Activated CD4-positive, alpha-beta T cell treated with anti-CD3 and anti-CD28 coated beads for 4 hours (primary cell): ENCODE data around the gene VTI1A.
A peak's percentile ranks its signal among the peaks of the same experiment; 100 is the strongest.
"Not testable (repeated sequence)": the region's sequence is repeated elsewhere in the genome, so short reads cannot be mapped to it uniquely, and the experiment has no call there.

Experiments
- DNase-seq, 2 donors: peaks; one replicate each; pipeline ENCODE4 v3.0.0-alpha.2; 2020

The VTI1A gene

DNA sequence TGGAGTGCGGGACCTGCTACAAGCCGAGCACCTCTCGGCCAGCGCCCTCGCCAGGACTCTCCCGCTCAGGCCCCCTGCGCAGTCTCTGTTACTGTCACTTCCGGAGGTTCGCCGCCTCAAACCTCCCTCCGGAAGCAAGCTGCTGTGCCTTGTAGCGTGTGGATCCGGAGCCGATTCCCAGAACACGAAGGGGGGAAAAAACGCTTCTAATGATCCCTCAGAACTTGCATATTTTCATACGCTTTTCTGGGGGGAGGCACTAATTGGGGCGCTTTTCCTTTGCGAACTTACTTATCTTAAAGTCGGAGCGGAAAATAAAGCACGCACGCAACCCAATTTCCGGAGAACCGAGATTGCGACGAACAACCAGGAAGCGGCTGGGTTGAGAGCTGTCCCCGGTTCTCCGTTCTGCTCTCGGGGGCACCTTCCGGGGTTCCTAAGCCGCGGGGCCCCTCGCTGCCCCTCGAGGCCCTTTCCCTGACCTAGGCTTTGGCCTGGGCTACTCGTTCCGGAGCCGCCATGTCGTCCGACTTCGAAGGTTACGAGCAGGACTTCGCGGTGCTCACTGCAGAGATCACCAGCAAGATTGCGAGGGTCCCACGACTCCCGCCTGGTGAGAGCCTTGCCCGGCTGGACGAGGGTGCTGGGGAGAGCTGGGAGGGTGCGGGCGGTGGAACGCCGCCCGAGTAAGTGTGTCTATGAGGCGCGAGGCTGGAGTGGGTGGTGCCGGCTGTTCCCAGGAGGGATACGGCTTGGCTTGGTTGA is at the start of gene VTI1A, which contains the start of gene ZDHHC6:
Gene VTI1A, plus strand, starts transcription at position 361 of the 765 bp plus-strand sequence. Its CDS starts 159 bp downstream, at position 520.
Gene ZDHHC6, minus strand, starts transcription at position 60 of the 765 bp plus-strand sequence. CDS start 1,478 bp downstream, outside the sequence.
- peak; percentile 78 to 79 for DNase-seq

DNA sequence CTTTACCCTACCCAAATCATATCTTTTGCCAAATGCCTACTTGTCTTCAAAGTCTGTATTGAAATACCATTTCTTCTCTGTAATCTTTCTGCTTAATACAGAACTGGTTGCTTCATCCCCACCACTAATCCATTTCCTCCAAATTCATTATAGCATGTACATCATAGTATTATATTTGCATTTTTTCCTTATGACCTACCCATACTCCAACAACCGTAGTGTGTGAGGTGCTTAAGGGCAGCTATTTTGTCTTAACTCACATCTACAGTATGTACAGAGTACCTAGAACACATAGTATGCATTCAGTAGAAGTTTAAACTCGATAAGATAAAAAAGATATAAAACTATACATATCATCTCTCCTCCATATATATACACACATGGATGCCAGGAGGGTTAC is 49.4 kb upstream of the VTI1A start:
- DNase-seq, result no peak

DNA sequence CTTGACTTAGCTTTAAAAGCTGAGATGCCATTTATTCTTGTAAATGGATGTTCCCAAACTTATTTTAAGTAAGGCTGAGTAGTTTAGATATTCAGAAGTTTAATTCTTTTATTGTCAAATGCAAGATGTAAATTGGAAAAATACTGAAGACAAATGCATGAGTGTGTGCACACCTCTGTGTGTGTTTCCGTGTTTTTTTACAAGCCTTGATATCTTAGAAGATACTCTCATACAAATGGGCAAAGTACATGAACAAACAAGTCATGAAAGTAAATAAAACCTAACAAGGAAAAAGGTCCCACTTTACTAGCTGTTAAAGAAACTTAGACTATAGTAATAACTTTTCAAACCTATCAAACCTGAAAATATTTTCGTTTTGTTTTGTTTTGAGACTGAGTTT is 44.1 kb upstream of the VTI1A start:
- DNase-seq, result no peak

DNA sequence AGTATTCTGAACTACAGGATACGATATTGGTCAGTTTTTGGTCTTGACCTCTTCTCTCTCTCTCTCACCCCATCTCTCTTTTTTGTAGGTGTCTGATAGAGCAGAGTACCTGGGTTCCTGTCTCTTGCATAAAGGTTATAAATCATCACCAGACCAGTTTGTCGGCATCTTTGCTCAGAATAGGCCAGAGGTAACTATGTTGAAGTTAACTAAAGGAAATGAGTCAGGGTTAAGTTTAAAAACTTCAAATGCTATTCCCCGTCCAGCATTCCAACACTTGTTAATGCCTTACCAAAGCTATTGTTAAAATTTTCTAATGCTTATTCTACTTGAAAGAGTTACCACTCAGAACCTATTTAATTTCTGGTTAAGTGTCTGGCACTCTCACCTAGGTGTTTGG is 42.4 kb upstream of the VTI1A start:
- DNase-seq, result no peak

DNA sequence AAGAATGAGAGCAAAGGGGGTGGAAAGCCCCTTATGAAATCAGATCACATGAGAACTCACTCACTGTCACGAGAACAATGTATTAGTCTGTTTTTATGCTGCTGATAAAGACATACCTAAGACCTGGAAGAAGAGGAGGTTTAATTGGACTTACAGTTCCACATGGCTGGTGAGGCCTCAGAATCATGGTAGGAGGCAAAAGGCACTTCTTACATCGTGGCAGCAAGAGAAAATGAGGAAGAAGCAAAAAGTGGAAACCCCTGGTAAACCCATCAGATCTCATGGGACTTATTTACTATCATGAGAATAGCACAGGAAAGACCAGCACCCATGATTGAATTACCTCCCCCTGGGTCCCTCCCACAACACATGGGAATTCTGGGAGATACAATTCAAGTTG is 40.2 kb upstream of the VTI1A start:
- DNase-seq, result not testable (repeated sequence)

DNA sequence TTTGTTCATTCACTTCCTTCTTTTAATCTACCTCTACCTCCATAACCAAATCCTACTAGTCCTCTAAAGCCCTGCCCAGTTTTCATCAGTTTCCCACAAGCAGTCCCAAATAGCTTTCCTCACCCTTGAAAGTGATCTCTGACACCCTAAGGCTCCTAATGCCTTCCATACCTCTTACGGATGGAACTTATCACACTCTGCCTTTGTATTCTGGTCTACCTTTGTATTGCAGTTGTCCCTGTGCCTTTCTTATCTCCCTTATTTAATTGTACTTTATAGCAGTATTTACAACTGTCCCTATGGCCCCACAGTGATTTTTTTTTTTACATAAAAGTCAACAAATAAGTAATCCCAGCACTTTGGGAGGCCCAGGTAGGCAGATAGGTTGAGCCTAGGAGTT is 39.3 kb upstream of the VTI1A start:
- DNase-seq, result no peak

DNA sequence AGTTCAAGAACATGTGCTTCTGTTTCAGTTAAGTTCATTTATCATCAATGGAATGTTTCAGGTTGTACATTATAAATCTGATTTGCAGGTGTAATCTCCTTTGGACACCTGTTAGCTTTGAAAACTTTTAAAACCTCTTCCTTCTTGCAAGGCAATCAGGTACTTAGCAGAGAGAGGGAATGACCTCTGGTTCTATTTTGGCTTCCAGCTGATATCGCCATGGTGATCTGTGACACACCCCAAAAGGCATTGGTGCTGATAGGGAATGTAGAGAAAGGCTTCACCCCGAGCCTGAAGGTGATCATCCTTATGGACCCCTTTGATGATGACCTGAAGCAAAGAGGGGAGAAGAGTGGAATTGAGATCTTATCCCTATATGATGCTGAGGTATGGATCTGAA is 37.7 kb upstream of the VTI1A start:
- no peak for DNase-seq

DNA sequence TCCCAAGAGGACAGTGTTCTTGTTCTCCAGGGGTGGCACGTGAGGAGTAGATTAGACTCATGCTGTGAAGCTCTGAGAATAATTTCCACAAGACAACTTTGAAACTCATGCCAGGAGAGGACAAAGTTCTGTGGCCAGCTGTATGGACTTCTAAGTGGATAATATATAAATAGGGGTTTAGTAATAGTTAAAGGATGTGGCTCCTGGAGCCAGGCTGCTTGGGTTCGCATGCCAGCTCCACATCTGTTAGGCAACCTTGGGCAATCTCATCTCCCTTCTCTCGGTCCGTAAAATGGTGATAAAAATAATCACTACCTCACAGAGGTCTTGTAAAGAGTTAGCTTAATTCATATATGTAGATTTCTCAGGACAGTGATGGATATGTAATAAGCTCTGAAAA is 37.3 kb upstream of the VTI1A start:
- no peak for DNase-seq

DNA sequence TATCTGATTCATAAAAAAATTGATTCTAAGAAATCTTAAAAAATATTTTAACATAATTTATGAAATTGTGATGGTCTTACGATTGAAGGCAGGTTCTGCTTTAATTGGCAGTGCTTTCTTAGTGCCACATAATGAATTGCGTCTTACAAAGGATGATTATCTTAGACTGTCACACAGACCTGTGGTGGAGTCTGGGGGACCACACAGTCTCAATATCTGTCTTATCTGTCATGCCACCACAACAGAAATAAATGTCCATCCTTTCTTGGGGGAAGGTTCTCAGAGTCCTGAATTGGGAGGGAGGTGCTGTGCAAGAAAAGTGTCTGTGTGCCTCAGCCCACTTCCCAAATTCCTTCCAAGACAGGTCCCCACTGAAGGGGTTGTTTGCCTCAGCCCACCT is 34.3 kb upstream of the VTI1A start:
- no peak for DNase-seq

DNA sequence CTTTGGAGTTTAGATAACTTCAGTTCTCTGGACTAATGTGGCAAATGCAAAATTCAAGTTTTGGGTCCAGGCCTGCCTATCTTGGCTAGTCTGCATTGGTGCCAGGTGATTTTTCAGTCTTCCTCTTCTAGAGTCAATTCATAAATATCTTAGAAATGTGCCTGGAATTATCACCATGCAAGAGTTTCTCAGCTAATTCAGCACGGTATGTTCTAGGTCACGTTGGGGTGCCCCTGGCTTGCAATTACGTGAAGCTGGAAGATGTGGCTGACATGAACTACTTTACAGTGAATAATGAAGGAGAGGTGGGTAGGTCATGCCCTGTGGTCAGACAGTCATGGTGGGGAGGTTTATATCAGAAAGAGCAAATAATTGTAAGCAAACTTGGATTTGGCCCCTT is 25.3 kb upstream of the VTI1A start:
- no peak for DNase-seq

DNA sequence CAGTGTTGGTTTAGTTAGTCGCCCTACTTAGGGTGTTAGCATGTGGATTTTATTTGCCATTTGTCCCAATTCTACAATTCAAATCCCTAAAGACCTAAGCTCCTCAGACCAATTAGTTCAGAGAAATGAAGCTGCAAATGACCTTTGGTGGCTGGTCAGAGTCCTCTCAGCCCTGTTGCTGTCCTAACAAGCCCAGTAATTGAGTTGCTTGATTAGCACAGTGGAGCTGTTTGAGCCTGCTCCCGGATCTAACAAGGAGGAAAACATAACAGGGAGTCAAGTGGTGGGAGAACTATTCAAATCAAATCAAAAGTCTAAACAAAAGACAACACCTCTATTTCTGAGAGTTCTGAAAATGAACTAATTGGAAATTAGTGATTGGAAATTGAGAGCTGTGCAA is 22.4 kb upstream of the VTI1A start:
- no peak for DNase-seq

DNA sequence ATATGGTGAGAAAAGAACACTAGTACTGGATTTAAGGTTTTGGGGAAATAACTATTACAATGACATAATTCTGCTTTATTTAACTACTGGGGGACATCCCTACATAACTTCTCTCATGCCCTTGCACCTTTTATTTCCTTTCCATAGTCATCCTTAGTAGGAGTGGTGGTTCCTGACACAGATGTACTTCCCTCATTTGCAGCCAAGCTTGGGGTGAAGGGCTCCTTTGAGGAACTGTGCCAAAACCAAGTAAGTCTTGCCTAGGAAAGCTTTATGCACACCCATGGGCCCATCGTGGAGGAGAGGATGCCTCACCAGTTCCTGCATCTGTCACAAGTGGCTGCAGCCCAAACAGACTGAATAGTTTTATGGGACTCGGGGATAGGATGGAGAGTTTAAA is 20.9 kb upstream of the VTI1A start:
- no peak for DNase-seq

DNA sequence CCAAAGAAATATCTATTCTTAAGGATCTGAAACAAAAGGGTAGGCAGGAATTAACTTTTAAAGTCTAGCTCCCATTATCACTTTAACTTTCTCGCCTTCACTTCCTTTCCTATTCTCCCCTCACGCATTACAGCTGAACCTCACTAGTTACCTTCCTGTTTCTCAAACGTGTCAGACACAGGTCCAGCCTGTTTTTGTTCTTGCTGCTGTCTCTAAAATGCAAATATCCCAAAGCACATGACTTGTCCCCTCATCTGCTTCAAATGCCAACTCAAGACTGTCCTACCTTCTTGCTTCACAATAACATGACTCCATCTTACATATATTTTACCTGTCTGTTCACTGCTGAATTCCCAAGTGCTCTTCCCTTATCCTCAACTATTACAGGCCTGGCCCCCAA is 17.9 kb upstream of the VTI1A start:
- DNase-seq, result no peak

DNA sequence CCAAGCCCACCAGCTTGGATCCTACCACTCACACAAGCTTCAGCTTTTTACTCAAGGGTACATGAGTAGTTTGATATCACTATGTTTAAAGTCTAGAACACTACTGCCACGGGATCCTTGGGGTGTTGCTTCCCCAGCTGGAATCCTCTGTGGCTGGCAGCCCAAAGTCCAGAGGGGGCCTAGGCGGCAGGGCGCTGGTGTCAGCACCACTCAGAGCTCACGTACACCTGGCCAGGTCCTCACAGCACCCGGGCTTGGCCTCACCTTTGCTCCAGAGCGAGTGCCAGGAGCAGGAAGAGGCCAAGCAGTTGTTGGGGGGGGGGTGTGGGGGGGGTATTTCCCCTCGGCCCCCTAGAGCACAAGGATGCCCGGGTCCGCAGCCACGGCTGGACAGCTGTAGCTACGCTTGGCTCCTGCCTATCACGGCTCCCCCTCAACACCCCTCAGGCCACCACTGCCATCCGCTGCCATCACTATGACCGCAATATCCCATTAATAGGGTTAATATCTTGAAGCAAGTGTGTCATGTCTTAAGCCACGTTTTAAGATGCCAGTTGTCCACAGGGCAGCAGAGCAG is 17.3 kb upstream of the VTI1A start:
- no peak for DNase-seq

DNA sequence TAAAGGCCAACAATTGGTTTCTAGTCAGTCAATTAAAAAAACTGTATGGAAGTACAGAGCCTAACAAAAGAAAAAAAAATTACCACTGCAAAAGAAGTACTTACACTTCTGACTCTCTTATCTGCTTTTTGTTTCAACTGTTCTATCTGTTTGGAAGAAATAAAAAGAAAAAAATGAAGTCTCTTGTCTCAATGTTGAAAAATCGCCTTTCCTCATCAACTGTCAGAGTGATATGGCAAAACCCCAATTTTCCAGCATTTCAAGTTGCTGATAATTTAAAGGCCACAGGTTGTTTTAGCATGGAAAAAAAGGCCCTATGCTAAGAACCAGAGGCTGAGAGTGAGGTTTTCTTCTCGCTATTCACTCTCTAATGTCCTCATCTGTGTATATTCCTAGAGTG is 13.9 kb upstream of the VTI1A start:
- no peak for DNase-seq

DNA sequence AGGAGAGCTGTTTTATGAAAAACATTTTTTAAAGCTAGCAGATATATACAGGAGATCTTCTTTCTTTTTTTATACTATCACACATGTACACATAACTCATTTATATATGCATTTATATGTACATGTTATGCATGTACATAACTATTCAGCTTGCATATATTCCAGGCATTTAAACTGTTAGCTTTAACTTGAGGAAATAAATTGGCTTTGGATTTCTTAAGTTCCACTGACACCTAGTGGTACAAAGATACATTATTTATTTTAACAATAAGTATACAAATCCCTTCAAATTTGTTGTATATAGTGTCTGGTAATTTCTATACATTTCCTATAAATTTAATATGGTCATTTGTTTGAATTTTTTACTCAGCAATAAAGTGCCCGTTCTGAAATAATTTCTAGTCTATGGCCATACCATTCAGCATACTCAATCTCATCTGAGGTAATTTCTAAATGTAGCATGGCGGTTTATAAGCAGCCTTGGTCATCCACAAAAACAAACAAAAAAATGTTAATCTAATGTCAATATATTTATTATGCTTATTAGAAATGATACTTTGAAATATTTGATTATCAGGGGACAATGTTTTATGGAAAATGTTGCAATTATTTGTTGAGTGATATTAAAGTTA is 11.9 kb upstream of the VTI1A start:
- no peak for DNase-seq

DNA sequence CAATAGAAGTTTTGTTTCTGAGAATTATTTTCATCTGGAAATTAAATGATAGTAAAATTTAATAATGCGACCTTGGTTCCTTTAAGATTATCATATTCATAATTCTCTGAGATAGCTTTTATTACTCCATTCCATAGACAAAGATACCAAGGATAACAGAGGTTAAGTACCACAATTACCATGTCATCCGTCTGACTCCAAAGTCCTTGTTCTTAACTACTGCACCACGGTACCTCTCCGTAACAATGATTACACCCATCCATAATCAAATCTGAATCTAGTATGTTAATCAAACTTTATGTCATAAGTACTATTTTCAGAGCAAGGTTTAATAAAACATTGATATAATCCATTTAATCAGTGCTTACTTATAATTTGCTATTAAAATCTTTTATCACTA is 8.7 kb upstream of the VTI1A start:
- DNase-seq, result no peak

DNA sequence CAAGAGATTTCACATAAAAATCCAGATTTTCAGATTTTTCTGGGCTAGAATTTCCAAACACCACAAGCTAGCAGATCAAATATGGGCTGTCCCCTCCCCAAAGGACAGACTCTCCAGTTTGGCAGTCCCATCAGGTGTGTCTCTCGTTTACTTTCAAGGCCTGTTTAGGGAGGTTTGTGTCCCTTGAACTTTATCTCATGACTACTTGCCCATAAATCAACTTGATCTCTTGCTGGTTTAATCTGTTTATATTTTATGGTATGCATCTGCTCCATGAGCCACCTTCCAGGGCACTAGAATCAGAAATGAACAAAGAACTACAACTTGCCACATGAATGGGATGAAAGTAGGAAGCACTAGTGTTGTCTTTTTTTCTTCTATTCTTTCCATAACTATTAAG is 5.5 kb upstream of the VTI1A start:
- DNase-seq, result no peak

DNA sequence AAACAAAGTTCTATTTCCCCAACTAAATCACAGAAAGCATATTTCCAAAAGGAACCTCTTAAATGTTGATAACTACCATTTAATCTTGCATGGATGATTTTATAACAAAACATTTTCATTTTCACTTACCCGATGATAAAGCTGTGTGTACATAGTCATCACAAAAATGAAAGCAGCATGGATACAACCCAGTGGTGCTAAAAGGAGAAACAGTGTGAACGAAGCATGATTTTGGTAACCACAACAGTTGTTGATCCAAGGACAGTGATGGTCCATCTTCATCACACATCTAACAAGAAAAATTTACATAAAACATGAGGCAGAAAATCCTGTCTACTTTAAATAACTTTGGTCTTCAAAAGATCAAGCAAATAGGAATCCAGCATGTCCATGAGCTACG is 5.0 kb upstream of the VTI1A start:
- no peak for DNase-seq

DNA sequence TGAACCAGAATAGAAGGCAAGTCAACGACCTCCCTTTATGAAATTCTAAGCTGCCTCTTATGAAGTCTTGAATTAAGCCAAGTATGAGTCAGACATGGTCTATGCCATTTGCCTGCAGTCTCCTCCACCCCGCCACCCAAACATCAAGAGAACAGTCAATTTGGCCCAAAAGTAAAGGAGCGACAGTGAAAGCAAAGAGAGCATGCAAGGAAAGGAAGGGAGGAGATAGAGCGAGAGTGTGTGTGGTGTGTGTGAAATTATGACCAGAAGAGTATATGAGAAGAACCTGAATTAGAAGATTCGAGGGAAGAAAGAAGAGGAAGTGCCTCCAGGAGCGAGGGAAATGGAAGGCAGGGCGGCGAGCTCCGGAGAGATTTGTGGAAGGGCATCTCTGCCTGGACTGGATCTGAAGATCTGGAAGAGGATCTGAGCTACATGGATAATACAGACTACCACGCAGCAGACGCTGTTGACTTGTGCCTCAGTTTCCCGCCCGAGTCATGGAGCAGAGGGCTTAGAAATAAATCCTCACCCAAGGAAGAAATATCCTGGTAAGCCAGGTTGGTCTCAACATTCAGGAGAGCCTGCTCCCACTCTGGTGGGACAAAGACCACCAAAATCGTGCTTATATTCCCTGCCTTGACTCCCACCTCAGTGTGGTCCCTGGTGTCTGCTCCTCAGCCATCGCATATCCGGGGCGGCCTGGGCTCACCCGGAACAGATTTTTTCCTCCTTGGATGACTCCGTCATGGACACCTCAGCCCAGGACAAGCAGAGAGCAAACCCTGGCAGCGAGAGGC is 760 bp upstream of the VTI1A start:
- DNase-seq, result peak in 1 of 2 donors; percentile 7

DNA sequence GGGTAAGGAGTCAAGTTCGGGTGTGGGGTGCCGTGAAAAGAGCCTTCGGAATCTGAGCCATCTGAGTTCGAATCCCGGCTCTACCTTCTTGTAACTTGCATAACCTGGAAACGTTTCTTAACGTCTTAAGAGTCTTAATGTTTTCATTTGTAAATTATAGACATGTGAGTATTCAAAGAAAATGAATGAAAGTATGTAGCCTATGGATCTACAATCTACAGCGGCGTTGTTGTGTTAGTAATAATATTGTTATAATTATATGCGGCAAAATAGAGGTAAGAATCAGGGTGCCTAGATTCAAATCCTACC is 559 bp downstream of the VTI1A start:
- DNase-seq, result no peak

DNA sequence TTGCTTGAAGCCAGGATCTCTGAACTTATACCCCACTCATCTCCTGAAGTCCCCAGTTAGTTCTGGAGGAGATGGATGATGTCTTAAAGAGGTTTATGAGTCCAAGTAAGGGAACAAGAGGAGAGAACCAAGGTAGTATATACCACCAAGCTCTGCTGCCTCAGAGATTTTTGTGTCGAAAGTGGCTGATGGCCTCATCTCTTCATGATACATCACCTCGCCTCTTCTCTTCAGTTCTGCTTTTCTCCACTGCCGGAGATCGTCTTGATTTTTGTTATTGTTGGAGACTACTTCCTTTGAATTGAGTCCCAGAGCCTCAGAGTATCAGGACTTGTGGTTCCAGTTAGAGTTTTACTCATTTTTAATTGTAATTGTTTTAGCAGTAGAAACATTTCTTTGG is 1.9 kb downstream of the VTI1A start:
- DNase-seq, result no peak

DNA sequence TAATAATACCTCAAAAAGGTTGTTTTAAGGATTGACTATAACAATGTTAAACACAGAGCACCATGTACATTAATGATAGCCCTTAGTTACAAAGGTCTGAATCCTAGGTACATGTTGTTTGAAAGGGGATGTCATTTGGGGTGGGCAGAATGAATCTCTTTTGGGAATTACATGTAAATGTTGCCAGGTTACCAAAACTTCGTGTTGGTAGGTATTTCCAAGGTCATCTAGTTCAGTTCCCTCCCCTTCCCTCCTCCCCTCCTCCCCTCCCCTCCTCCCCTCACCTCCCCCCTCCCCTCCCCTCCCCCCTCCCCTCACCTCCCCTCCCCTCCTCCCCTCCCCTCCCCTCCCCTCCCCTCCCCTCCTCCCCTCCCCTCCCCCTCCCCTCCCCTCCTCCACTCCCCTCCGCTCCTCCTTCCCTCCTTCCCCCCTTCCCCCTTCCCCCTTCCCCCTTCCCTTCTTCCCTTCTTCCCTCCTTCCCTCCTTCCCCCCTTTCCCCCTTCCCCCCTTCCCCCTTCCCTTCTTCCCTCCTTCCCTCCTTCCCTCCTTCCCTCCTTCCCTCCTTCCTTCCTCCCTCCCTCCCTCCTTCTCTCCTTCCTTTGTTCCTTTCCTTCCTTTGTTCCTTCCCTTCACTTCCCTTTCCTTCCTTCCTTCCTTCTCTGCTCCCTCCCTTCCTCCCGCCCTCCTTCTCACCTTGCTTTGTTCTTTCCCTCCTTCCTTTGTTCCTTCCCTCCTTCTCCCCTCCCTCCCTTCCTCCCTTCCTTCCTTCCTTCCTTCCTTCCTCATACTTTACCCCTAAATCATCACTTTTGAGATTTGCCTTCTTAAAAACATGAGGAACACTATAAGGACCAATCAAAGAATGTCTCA is 8.1 kb downstream of the VTI1A start:
- no peak for DNase-seq
